Measurements from ENCODE around the gene ANKFY1. TPM values are rescaled to one million over a fixed set of nuclear protein-coding genes. Genes with fewer than 3 reads are reported as not detected.

Gene ANKFY1, protein sequence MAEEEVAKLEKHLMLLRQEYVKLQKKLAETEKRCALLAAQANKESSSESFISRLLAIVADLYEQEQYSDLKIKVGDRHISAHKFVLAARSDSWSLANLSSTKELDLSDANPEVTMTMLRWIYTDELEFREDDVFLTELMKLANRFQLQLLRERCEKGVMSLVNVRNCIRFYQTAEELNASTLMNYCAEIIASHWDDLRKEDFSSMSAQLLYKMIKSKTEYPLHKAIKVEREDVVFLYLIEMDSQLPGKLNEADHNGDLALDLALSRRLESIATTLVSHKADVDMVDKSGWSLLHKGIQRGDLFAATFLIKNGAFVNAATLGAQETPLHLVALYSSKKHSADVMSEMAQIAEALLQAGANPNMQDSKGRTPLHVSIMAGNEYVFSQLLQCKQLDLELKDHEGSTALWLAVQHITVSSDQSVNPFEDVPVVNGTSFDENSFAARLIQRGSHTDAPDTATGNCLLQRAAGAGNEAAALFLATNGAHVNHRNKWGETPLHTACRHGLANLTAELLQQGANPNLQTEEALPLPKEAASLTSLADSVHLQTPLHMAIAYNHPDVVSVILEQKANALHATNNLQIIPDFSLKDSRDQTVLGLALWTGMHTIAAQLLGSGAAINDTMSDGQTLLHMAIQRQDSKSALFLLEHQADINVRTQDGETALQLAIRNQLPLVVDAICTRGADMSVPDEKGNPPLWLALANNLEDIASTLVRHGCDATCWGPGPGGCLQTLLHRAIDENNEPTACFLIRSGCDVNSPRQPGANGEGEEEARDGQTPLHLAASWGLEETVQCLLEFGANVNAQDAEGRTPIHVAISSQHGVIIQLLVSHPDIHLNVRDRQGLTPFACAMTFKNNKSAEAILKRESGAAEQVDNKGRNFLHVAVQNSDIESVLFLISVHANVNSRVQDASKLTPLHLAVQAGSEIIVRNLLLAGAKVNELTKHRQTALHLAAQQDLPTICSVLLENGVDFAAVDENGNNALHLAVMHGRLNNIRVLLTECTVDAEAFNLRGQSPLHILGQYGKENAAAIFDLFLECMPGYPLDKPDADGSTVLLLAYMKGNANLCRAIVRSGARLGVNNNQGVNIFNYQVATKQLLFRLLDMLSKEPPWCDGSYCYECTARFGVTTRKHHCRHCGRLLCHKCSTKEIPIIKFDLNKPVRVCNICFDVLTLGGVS
- polyA plus RNA-seq (2013) = 20.7 and 20.8 TPM in 2 replicates

- Histone ChIP-seq H2AFZ (ENCODE audit: insufficient read depth, low read length, poor library complexity) (peak within 1 kb of the TSS; percentile 68), H4K12ac (ENCODE audit: low read depth, low read length) (peak within 1 kb of the TSS; percentile 60), H3K79me1 (ENCODE audit: low read length) (peaks cover 7% of the 10 kb centered on the region), H3K9ac (ENCODE audit: low read length) (peak within 1 kb of the TSS; percentile 89), H3K27me3 (ENCODE audit: insufficient read depth, low read length) (no peaks in the 10 kb centered on the region), H3K14ac (ENCODE audit: low read length) (peak within 1 kb of the TSS; percentile 52), H3K27ac (ENCODE audit: low read depth, low read length) (peak within 1 kb of the TSS; percentile 70), H2AK5ac (ENCODE audit: low read length) (no peak within 1 kb of the TSS), H3K9me3 (ENCODE audit: insufficient read depth, low read depth, low read length) (peaks cover 1% of the 10 kb centered on the region), H3K79me2 (ENCODE audit: control insufficient read depth, insufficient read depth, low read length, poor library complexity) (peaks cover 19% of the 10 kb centered on the region), H3K23ac (ENCODE audit: low read length) (no peak within 1 kb of the TSS), H3K4me3 (ENCODE audit: low read depth, low read length) (peak within 1 kb of the TSS; percentile 98), H2BK12ac (ENCODE audit: low read length) (no peak within 1 kb of the TSS), H2BK5ac (ENCODE audit: low read depth, low read length, poor library complexity) (peak within 1 kb of the TSS; percentile 59), H3K4ac (ENCODE audit: low read depth, low read length) (peak within 1 kb of the TSS; percentile 71), H3K18ac (ENCODE audit: low read length) (peak within 1 kb of the TSS; percentile 53), H4K8ac (ENCODE audit: low read depth, low read length) (peak within 1 kb of the TSS; percentile 86), H3K4me2 (ENCODE audit: low read length) (peak within 1 kb of the TSS; percentile 95), H3K36me3 (ENCODE audit: control insufficient read depth in 1 of 2, insufficient read depth in 2 of 2, low read length in 2 of 2) (peaks cover 14 to 18% of the 10 kb centered on the region in 2 experiments), H4K91ac (ENCODE audit: low read depth, low read length) (peak within 1 kb of the TSS; percentile 75), H3K4me1 (ENCODE audit: control insufficient read depth in 1 of 2, insufficient read depth in 2 of 2, low read length in 2 of 2) (peaks cover 12 to 13% of the 10 kb centered on the region in 2 experiments), H2BK120ac (ENCODE audit: insufficient read depth, low read length, poor library complexity) (peak within 1 kb of the TSS; percentile 23)
- no CpG with 5 or more reads among the region's 85 CpGs for WGBS (ENCODE audit: extremely low coverage, insufficient coverage, insufficient read length)
- peak; percentile 91 to 99 for DNase-seq
These were observed at the start of gene ANKFY1 for GRCh38 chr17:4263282-4264215. Gene ANKFY1 (minus strand): TSS chr17:4263979. CDS start chr17:4263941, 38 bp downstream.

DNA sequence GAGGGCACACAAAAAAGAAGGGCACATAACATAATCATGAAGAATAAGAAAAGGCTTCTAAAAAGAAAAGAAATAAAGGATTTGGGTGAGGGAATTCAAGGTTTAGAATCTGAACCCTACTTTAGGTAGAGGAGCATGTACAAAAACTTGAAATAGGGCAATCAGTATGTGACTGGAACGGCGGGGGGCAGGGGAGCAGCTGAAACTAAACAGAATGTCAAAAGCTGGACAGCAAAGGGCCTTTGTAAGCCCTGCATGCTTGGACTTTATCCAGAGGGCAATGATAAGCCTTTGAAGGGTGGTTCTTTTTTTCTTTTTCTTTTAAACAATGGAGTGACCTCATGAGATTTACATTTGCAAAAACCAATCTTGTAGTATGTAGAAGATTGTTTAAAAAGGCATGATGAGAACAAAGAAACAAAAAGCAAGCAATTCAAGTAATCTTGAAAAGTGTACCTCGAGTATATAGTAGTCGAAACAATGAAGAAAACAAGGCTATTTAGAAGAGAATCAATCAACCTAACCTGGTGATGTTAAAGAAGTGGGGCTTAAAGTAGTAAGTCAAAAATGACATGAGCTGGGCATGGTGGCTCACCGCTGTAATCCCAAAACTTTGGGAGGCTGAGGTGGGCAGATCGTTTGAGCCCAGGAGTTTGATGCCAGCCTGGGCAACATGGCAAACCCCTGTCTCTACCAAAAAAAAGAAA lies 46.7 kb upstream of the ANKFY1 start:
- peak overlapping the region; percentile 58 for H3K18ac ChIP-seq (ENCODE audit: low read length)
- H3K14ac ChIP-seq (ENCODE audit: low read length) = no peak overlapping the region
- H3K4me2 ChIP-seq (ENCODE audit: low read length) = no peak overlapping the region
- peaks cover 0 to 9% of the 10 kb centered on the region in 2 experiments for H3K4me1 ChIP-seq (ENCODE audit: control insufficient read depth in 1 of 2, insufficient read depth in 2 of 2, low read length in 2 of 2)
- peaks cover 11% of the 10 kb centered on the region for H3K79me2 ChIP-seq (ENCODE audit: control insufficient read depth, insufficient read depth, low read length, poor library complexity)
- peak overlapping the region; percentile 70 for H3K4ac ChIP-seq (ENCODE audit: low read depth, low read length)
- no peaks in the 10 kb centered on the region for H3K9me3 ChIP-seq (ENCODE audit: insufficient read depth, low read depth, low read length)
- H4K8ac ChIP-seq (ENCODE audit: low read depth, low read length) = no peak overlapping the region
- no peak overlapping the region for H2BK120ac ChIP-seq (ENCODE audit: insufficient read depth, low read length, poor library complexity)
- H2AK5ac ChIP-seq (ENCODE audit: low read length) = no peak overlapping the region
- no peak overlapping the region for H4K12ac ChIP-seq (ENCODE audit: low read depth, low read length)
- H2BK12ac ChIP-seq (ENCODE audit: low read length) = no peak overlapping the region
- H3K23ac ChIP-seq (ENCODE audit: low read length) = no peak overlapping the region
- H3K79me1 ChIP-seq (ENCODE audit: low read length) = no peaks in the 10 kb centered on the region
- no peak overlapping the region for H3K9ac ChIP-seq (ENCODE audit: low read length)
- no peak overlapping the region for H4K91ac ChIP-seq (ENCODE audit: low read depth, low read length)
- peaks cover 8 to 10% of the 10 kb centered on the region in 2 experiments for H3K36me3 ChIP-seq (ENCODE audit: control insufficient read depth in 1 of 2, insufficient read depth in 2 of 2, low read length in 2 of 2)
- H2AFZ ChIP-seq (ENCODE audit: insufficient read depth, low read length, poor library complexity) = no peak overlapping the region
- no peak overlapping the region for H3K4me3 ChIP-seq (ENCODE audit: low read depth, low read length)
- no peak for DNase-seq
- H3K27me3 ChIP-seq (ENCODE audit: insufficient read depth, low read length) = no peaks in the 10 kb centered on the region
- H3K27ac ChIP-seq (ENCODE audit: low read depth, low read length) = no peak overlapping the region
- no CpG with 5 or more reads among the region's 6 CpGs for WGBS (ENCODE audit: extremely low coverage, insufficient coverage, insufficient read length)
- H2BK5ac ChIP-seq (ENCODE audit: low read depth, low read length, poor library complexity) = no peak overlapping the region

- H2AK5ac ChIP-seq (ENCODE audit: low read length) = no peak overlapping the region
- no peak for DNase-seq
- no peak overlapping the region for H3K14ac ChIP-seq (ENCODE audit: low read length)
- peak overlapping the region; percentile 46 for H3K4ac ChIP-seq (ENCODE audit: low read depth, low read length)
- no peak overlapping the region for H4K12ac ChIP-seq (ENCODE audit: low read depth, low read length)
- no peak overlapping the region for H3K23ac ChIP-seq (ENCODE audit: low read length)
- H3K9ac ChIP-seq (ENCODE audit: low read length) = no peak overlapping the region
- no peak overlapping the region for H4K91ac ChIP-seq (ENCODE audit: low read depth, low read length)
- H2AFZ ChIP-seq (ENCODE audit: insufficient read depth, low read length, poor library complexity) = no peak overlapping the region
- H3K4me2 ChIP-seq (ENCODE audit: low read length) = no peak overlapping the region
- no peak overlapping the region for H3K27ac ChIP-seq (ENCODE audit: low read depth, low read length)
- peaks cover 8 to 12% of the 10 kb centered on the region in 2 experiments for H3K36me3 ChIP-seq (ENCODE audit: control insufficient read depth in 1 of 2, insufficient read depth in 2 of 2, low read length in 2 of 2)
- H4K8ac ChIP-seq (ENCODE audit: low read depth, low read length) = no peak overlapping the region
- WGBS (ENCODE audit: extremely low coverage, insufficient coverage, insufficient read length) = no CpG with 5 or more reads among the region's 1 CpG
- no peak overlapping the region for H2BK12ac ChIP-seq (ENCODE audit: low read length)
- H3K79me2 ChIP-seq (ENCODE audit: control insufficient read depth, insufficient read depth, low read length, poor library complexity) = peaks cover 11% of the 10 kb centered on the region
- no peak overlapping the region for H3K18ac ChIP-seq (ENCODE audit: low read length)
- no peak overlapping the region for H2BK5ac ChIP-seq (ENCODE audit: low read depth, low read length, poor library complexity)
- no peaks in the 10 kb centered on the region for H3K9me3 ChIP-seq (ENCODE audit: insufficient read depth, low read depth, low read length)
- no peaks in the 10 kb centered on the region for H3K79me1 ChIP-seq (ENCODE audit: low read length)
- peaks cover 0 to 9% of the 10 kb centered on the region in 2 experiments for H3K4me1 ChIP-seq (ENCODE audit: control insufficient read depth in 1 of 2, insufficient read depth in 2 of 2, low read length in 2 of 2)
- H3K27me3 ChIP-seq (ENCODE audit: insufficient read depth, low read length) = no peaks in the 10 kb centered on the region
- no peak overlapping the region for H2BK120ac ChIP-seq (ENCODE audit: insufficient read depth, low read length, poor library complexity)
- no peak overlapping the region for H3K4me3 ChIP-seq (ENCODE audit: low read depth, low read length)
These were observed 46.1 kb upstream of the ANKFY1 start for GRCh38 chr17:4309897-4310296.

Measured in trophoblast cell (in vitro differentiated cells and primary cell).